ENCODE measurements around the gene SH3BP5.
"Not testable (repeated sequence)": the region's sequence is repeated elsewhere in the genome, so short reads cannot be mapped to it uniquely, and the experiment has no call there.

SH3BP5 gene, protein sequence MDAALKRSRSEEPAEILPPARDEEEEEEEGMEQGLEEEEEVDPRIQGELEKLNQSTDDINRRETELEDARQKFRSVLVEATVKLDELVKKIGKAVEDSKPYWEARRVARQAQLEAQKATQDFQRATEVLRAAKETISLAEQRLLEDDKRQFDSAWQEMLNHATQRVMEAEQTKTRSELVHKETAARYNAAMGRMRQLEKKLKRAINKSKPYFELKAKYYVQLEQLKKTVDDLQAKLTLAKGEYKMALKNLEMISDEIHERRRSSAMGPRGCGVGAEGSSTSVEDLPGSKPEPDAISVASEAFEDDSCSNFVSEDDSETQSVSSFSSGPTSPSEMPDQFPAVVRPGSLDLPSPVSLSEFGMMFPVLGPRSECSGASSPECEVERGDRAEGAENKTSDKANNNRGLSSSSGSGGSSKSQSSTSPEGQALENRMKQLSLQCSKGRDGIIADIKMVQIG

GRCh38 chr3:15332405-15333098 lies at the start of gene SH3BP5:
SH3BP5 (minus strand) TSS chr3:15332586; CDS start chr3:15332408, 178 bp downstream.
- Histone ChIP-seq H3K36me3 (ENCODE audit: insufficient read depth, low read length) (peaks cover 8% of the 10 kb centered on the region; the same call in 1 of the 2 replicates), H3K4me3 (ENCODE audit: low read depth, low read length) (peak within 1 kb of the TSS; percentile 87), H2AFZ (ENCODE audit: low read length, unreplicated experiment) (peak within 1 kb of the TSS; percentile 97), H3K27ac (ENCODE audit: low read depth, low read length) (peak within 1 kb of the TSS; percentile 58; the same call in 1 of the 2 replicates), H3K27me3 (ENCODE audit: insufficient read depth, low read length) (no peaks in the 10 kb centered on the region), H3K79me2 (ENCODE audit: control insufficient read depth, insufficient read depth, low read length, unreplicated experiment) (peaks cover 23% of the 10 kb centered on the region), H3K4me1 (ENCODE audit: control insufficient read depth, insufficient read depth, low read length, unreplicated experiment) (peaks cover 36% of the 10 kb centered on the region)

DNA sequence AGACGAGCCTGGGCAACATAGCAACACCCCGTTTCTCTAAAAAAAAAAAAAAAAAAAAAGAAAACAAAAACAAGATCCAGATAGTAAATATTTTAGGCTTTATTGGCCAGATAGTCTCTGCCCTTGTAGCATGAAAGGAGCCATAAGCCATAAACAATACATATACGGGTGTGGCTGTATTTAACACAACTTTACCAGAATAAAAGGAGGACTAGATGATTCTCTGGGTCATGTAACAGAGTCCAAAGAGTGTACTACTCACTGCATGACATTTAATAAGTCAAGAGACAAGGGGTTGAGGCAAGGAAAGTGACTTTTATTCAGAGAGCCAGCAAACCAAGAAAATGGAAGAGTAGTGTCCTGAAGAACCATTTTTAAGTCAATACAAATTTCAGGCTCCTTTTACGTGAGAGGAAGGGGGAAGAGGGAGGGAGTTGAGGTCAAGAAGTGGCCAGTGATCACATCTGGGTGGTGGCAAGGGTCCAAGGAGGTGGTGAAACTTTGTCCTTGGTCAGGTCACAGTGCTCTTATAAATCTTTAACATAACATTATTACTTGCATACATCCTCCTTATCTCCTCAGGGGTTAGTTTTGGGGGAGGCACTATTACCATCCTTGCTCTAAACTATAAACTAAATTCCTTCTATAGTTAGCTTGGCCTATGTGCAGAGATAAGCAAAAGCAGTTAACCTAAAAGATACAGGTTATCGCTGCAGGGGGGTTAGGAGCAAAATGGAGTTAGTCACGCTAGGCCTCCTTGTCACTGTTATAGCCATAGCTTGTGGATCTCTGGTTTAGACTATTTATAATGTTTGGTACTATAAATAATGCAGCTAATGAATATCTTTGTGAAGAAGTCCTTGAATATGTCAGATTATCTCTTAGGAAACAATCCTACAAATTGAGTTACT lies 48.8 kb upstream of the SH3BP5 start:
- H3K27me3 ChIP-seq (ENCODE audit: insufficient read depth, low read length), result no peaks in the 10 kb centered on the region
- no peak overlapping the region for H2AFZ ChIP-seq (ENCODE audit: low read length, unreplicated experiment)

GRCh38 chr3:15377961-15378791 lies 45.8 kb upstream of the SH3BP5 start:
- no peaks in the 10 kb centered on the region for H3K27me3 ChIP-seq (ENCODE audit: insufficient read depth, low read length)
- no peaks in the 10 kb centered on the region for H3K79me2 ChIP-seq (ENCODE audit: control insufficient read depth, insufficient read depth, low read length, unreplicated experiment)
- H3K27ac ChIP-seq (ENCODE audit: low read depth, low read length), result peak overlapping the region; percentile 68
- no peak overlapping the region for H3K4me3 ChIP-seq (ENCODE audit: low read depth, low read length)
- H3K4me1 ChIP-seq (ENCODE audit: control insufficient read depth, insufficient read depth, low read length, unreplicated experiment), result peaks cover 3% of the 10 kb centered on the region
- H2AFZ ChIP-seq (ENCODE audit: low read length, unreplicated experiment), result peak overlapping the region; percentile 91
- H3K36me3 ChIP-seq (ENCODE audit: insufficient read depth, low read length), result no peaks in the 10 kb centered on the region

More for the DNA sequence above, 48.8 kb upstream of the SH3BP5 start:
- Histone ChIP-seq H3K4me3 (ENCODE audit: low read depth, low read length) (no peak overlapping the region), H3K36me3 (ENCODE audit: insufficient read depth, low read length) (no peaks in the 10 kb centered on the region), H3K4me1 (ENCODE audit: control insufficient read depth, insufficient read depth, low read length, unreplicated experiment) (peaks cover 11% of the 10 kb centered on the region), H3K27ac (ENCODE audit: low read depth, low read length) (no peak overlapping the region), H3K79me2 (ENCODE audit: control insufficient read depth, insufficient read depth, low read length, unreplicated experiment) (no peaks in the 10 kb centered on the region)

GRCh38 chr3:15375461-15376000 lies 43.1 kb upstream of the SH3BP5 start:
- Histone ChIP-seq H3K4me1 (ENCODE audit: control insufficient read depth, insufficient read depth, low read length, unreplicated experiment) (peaks cover 3% of the 10 kb centered on the region), H3K27ac (ENCODE audit: low read depth, low read length) (no peak overlapping the region), H3K4me3 (ENCODE audit: low read depth, low read length) (no peak overlapping the region), H3K36me3 (ENCODE audit: insufficient read depth, low read length) (no peaks in the 10 kb centered on the region), H2AFZ (ENCODE audit: low read length, unreplicated experiment) (no peak overlapping the region), H3K27me3 (ENCODE audit: insufficient read depth, low read length) (no peaks in the 10 kb centered on the region), H3K79me2 (ENCODE audit: control insufficient read depth, insufficient read depth, low read length, unreplicated experiment) (no peaks in the 10 kb centered on the region)

GRCh38 chr3:15372918-15373317 lies 40.5 kb upstream of the SH3BP5 start:
- Histone ChIP-seq H3K36me3 (ENCODE audit: insufficient read depth, low read length) (no peaks in the 10 kb centered on the region), H3K79me2 (ENCODE audit: control insufficient read depth, insufficient read depth, low read length, unreplicated experiment) (no peaks in the 10 kb centered on the region), H3K27me3 (ENCODE audit: insufficient read depth, low read length) (no peaks in the 10 kb centered on the region), H3K4me3 (ENCODE audit: low read depth, low read length) (no peak overlapping the region), H3K4me1 (ENCODE audit: control insufficient read depth, insufficient read depth, low read length, unreplicated experiment) (peaks cover 1% of the 10 kb centered on the region), H2AFZ (ENCODE audit: low read length, unreplicated experiment) (no peak overlapping the region), H3K27ac (ENCODE audit: low read depth, low read length) (no peak overlapping the region)

GRCh38 chr3:15368561-15369135 lies 36.3 kb upstream of the SH3BP5 start:
- Histone ChIP-seq H3K36me3 (ENCODE audit: insufficient read depth, low read length) (no peaks in the 10 kb centered on the region), H3K4me1 (ENCODE audit: control insufficient read depth, insufficient read depth, low read length, unreplicated experiment) (peaks cover 14% of the 10 kb centered on the region), H3K4me3 (ENCODE audit: low read depth, low read length) (no peak overlapping the region), H3K79me2 (ENCODE audit: control insufficient read depth, insufficient read depth, low read length, unreplicated experiment) (no peaks in the 10 kb centered on the region), H2AFZ (ENCODE audit: low read length, unreplicated experiment) (no peak overlapping the region), H3K27me3 (ENCODE audit: insufficient read depth, low read length) (no peaks in the 10 kb centered on the region), H3K27ac (ENCODE audit: low read depth, low read length) (no peak overlapping the region)

- peak overlapping the region; percentile 13 for H2AFZ ChIP-seq (ENCODE audit: low read length, unreplicated experiment)
- no peaks in the 10 kb centered on the region for H3K27me3 ChIP-seq (ENCODE audit: insufficient read depth, low read length)
- peaks cover 14% of the 10 kb centered on the region for H3K4me1 ChIP-seq (ENCODE audit: control insufficient read depth, insufficient read depth, low read length, unreplicated experiment)
- no peaks in the 10 kb centered on the region for H3K79me2 ChIP-seq (ENCODE audit: control insufficient read depth, insufficient read depth, low read length, unreplicated experiment)
- H3K27ac ChIP-seq (ENCODE audit: low read depth, low read length), result no peak overlapping the region
- no peaks in the 10 kb centered on the region for H3K36me3 ChIP-seq (ENCODE audit: insufficient read depth, low read length)
- H3K4me3 ChIP-seq (ENCODE audit: low read depth, low read length), result no peak overlapping the region
Observed at GRCh38 chr3:15367059-15367458, 34.7 kb upstream of the SH3BP5 start.

DNA sequence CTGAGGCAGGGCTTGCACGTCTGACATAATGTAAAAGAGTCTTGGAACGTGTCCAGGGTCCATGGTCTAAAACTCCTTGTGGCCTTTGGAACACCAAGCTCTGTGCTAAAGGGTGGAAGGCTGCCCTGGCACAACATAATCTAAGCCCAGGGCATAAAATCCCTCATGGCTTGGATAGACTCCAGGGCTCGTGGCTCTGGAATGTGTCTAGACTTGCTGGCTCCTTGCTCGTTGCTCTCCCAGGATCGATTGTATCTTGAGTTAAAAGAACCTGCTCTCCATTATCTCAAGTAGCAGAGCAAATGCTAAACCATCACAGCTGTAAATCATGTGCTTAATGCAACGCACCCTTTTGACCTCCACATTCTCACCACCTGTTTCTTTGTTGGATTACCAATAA lies 31.7 kb upstream of the SH3BP5 start:
- peaks cover 33% of the 10 kb centered on the region for H3K4me1 ChIP-seq (ENCODE audit: control insufficient read depth, insufficient read depth, low read length, unreplicated experiment)
- not testable (repeated sequence) for H3K4me3 ChIP-seq (ENCODE audit: low read depth, low read length); H2AFZ ChIP-seq (ENCODE audit: low read length, unreplicated experiment); H3K36me3 ChIP-seq (ENCODE audit: insufficient read depth, low read length); H3K27ac ChIP-seq (ENCODE audit: low read depth, low read length); H3K79me2 ChIP-seq (ENCODE audit: control insufficient read depth, insufficient read depth, low read length, unreplicated experiment); H3K27me3 ChIP-seq (ENCODE audit: insufficient read depth, low read length)

- Histone ChIP-seq H3K79me2 (ENCODE audit: control insufficient read depth, insufficient read depth, low read length, unreplicated experiment) (no peaks in the 10 kb centered on the region), H3K36me3 (ENCODE audit: insufficient read depth, low read length) (no peaks in the 10 kb centered on the region), H3K27ac (ENCODE audit: low read depth, low read length) (peak overlapping the region; percentile 58), H3K27me3 (ENCODE audit: insufficient read depth, low read length) (no peaks in the 10 kb centered on the region), H2AFZ (ENCODE audit: low read length, unreplicated experiment) (peak overlapping the region; percentile 73), H3K4me3 (ENCODE audit: low read depth, low read length) (peak overlapping the region; percentile 8; the same call in 1 of the 2 replicates), H3K4me1 (ENCODE audit: control insufficient read depth, insufficient read depth, low read length, unreplicated experiment) (peaks cover 24% of the 10 kb centered on the region)
Observed at GRCh38 chr3:15361494-15362214, 29.3 kb upstream of the SH3BP5 start.
